Peyer's patch (tissue), 4 donors: ENCODE measurements around the gene SLC1A2.

Experiments
- POLR2A ChIP-seq, 2 donors: fragments of 450-650 bp; IDR thresholded peaks; one replicate each; pipeline ENCODE4 v1.5.1; 2017; ENCODE audit warnings: antibody characterized with exemption in 2 of 2, mild to moderate bottlenecking in 2 of 2, moderate library complexity in 2 of 2
- TF ChIP-seq, protein P1 (sequence below), 6 experiments: fragments of 450-650 bp in 4 of 6; fragments of 200-600 bp in 2 of 6; sonication (generic) in 1 of 6; IDR thresholded peaks; one replicate each; pipeline ENCODE4 v1.5.1; 2017 to 2019; ENCODE audit warnings: antibody characterized with exemption in 6 of 6, mild to moderate bottlenecking in 3 of 6, moderate library complexity in 1 of 6

GRCh38 chr11:35463331-35463751 is 44.0 kb upstream of the SLC1A2 start:
- TF ChIP-seq, protein P1, sequence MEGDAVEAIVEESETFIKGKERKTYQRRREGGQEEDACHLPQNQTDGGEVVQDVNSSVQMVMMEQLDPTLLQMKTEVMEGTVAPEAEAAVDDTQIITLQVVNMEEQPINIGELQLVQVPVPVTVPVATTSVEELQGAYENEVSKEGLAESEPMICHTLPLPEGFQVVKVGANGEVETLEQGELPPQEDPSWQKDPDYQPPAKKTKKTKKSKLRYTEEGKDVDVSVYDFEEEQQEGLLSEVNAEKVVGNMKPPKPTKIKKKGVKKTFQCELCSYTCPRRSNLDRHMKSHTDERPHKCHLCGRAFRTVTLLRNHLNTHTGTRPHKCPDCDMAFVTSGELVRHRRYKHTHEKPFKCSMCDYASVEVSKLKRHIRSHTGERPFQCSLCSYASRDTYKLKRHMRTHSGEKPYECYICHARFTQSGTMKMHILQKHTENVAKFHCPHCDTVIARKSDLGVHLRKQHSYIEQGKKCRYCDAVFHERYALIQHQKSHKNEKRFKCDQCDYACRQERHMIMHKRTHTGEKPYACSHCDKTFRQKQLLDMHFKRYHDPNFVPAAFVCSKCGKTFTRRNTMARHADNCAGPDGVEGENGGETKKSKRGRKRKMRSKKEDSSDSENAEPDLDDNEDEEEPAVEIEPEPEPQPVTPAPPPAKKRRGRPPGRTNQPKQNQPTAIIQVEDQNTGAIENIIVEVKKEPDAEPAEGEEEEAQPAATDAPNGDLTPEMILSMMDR (IDR thresholded peaks at IDR 0.05): no peak
- no peak for TF ChIP-seq POLR2A (IDR thresholded peaks at IDR 0.05)
